Nucleus accumbens (tissue), 56 donors: ENCODE measurements around the gene PREX1.
"Not testable (repeated sequence)": the region's sequence is repeated elsewhere in the genome, so short reads cannot be mapped to it uniquely, and the experiment has no call there.

Source experiments
- DNase-seq, 56 donors: peaks; one replicate each; lab custom pipeline; 2025; lab: John Stamatoyannopoulos, UW

Gene PREX1

GRCh38 chr20:48828734-48829460 lies 1.1 kb upstream of the PREX1 start:
- no peak for DNase-seq

- DNase-seq, result peak in 15 of 56 donors; percentile 19 to 59 (median 42)
Measured at GRCh38 chr20:48826883-48827771, 672 bp downstream of the PREX1 start.

GRCh38 chr20:48826480-48826879 lies 1.3 kb downstream of the PREX1 start:
- DNase-seq, result not testable (repeated sequence)

GRCh38 chr20:48826069-48826468 lies 1.7 kb downstream of the PREX1 start:
- DNase-seq, result peak in 4 of 56 donors; percentile 25 to 44 (median 31)

GRCh38 chr20:48825566-48825920 lies 2.3 kb downstream of the PREX1 start:
- peak in 2 of 56 donors; percentile 28 to 35 for DNase-seq

GRCh38 chr20:48824830-48825565 lies 2.8 kb downstream of the PREX1 start:
- peak in 5 of 56 donors; percentile 9 to 60 (median 13) for DNase-seq

DNA sequence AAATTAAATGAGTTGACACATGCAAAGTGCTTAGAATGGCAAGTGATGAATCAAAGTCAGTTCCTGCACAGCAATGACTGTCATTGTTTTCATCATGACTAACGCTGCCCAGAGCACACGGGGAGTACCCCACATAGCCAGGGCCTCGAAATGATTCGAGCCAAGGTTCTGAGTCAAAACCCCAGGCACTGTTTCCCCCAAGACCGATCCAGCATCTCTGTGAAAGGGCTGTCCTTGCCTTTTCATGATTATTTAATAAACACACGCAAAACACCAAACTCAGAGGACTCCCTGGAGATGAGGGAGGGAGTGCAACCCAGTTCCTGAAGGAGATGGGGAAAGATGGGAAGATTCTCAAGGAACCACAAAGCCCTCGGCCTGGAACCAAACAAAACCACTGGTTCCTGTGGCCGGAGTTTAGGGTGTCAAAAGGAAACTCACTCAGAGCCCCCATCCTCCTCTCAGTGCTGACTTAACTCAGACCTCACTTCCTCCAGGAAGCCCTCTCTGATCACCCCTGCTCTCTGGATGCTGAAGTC lies 3.8 kb downstream of the PREX1 start:
- peak in 9 of 56 donors; percentile 24 to 75 (median 36) for DNase-seq

DNA sequence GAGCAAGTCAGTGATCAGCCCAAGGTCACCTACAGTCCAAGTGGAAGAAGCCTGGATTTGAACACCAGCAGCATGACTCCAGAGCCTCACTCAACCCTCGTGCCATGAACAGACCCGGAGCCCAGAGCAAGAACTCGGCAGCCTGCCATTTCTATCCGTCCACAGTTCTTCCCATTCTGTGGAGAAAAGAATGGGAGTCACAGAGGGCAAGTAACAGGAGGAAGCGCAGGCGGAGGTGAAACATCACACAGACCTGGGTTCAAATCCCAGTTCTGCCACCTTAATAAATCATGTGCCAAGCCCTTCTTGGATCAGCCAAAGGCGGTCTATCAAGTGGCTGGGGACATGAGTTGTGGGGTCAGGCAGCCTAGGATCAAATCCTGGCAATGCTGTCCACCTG lies 4.3 kb downstream of the PREX1 start:
- peak in 21 of 56 donors; percentile 15 to 55 (median 28) for DNase-seq

DNA sequence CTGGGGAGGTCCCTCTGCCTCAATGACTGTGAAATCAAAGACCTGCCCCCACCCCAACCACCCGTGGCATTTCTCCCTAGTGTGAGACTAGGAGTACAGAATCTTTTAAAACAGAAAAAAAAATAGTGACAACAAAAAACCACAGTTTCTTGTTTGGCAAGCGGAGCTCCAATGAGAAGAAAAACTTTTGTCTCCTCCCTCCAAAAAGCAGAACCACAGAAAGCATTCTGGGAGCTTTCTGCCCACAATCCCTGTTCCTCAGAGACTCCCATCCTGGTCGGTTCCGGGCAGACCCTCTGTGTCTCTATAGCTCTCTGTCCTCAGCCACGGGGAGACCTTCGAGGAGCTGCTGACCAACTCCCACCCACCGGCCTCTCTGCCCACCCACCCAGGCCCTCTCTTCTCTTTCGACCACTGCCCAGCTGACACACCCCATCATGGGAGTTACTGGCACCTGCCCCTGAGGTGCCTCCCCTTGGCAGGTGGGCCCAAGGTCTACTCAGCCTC lies 4.9 kb downstream of the PREX1 start:
- peak in 5 of 56 donors; percentile 23 to 41 (median 29) for DNase-seq

DNA sequence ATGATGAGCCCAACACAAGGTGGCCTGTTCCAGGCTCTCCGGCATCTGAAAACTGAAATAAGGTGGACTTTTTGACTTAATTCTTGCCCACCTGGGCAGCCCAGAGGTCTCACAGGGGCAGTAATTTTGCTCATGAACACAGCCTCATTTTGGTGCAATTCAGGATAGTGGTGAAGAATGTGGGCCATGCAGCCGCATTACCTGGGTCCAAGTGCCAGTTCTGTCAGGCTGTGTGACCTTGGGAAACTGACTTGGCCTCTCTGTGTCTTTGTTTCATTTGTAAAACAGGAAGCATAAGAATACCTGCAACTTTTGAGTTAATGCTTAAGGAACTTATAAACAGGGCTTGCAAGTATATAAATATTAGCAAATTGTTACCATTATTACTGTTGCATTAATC lies 5.6 kb downstream of the PREX1 start:
- DNase-seq, result no peak

DNA sequence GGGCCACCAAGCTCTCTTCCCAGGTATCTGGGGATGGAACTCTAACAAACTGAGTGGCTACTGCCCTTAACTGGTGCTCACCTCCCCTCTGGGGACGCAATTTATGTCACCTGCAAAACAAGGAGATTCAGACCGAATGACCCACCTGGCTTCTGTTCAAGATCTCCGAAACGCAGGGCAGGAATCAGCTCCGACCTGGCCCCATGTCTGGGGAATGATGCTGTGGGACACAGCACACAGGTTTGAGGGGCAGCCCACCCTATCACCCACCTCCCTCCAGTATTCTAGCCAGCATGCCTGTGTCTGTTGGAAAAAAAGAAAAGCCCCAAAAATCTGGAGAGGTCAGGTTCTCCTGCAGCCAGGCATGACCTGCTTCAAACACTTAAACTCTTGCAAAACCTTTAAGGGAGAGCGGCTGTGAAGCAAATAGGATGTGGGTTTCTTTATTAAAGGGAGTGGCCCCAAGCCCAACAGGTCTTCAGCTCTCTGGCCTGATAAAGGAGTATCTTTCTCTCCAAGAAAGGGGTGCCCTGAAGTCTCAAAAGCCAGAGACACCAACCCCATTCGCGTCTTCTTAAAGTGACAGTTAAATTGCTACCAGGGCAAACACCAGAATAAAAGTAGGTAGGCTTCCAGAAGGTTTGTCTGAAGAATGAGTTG lies 6.4 kb downstream of the PREX1 start:
- no peak for DNase-seq

GRCh38 chr20:48820649-48820973 lies 7.2 kb downstream of the PREX1 start:
- no peak for DNase-seq

GRCh38 chr20:48819821-48820648 lies 7.8 kb downstream of the PREX1 start:
- DNase-seq, result peak in 7 of 56 donors; percentile 11 to 50 (median 23)

DNA sequence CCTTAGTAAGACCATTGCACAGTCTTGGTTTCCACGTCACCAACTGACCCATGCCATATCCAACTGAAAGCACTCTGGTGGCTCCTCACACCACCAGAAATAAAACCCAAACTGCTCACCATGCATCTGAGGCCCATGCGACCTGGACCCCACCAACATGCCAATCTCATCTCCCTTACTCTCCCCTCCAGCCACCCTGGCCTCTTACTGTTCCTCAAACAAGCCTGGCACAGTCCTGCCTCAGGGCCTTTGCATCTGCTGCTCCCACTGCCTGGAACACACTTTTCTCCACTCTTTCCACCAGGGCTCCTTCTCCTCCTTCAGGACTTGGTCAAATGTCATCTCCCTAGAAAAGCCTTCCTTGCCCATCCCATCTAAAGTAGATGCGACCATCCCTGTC lies 8.7 kb downstream of the PREX1 start:
- no peak for DNase-seq

DNA sequence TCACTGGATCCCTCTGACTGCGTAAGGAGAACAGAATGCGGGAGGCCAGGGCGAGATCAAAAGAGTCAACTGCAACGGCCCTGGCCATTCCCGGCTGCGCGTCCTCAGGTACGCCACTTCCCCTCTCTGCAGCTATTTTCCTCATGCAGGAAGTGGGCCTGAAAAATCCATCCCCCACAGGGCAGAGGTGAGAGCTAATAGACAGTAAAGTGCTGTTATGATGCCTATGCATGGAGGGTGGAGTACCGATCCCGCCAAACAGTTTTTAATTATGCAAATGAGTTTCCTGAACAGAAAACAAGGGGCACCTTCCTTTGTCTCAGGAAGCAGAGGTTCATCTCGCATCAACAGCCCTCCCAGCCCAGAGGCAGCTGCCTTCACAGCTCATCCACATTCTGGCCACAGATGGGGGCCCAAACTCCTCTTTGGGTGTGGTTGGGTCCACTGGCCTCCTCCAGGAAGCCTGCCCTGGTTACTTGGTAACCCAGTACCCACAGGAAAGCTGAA lies 9.3 kb downstream of the PREX1 start:
- no peak for DNase-seq

- DNase-seq, result no peak
Measured at GRCh38 chr20:48818031-48818370, 9.8 kb downstream of the PREX1 start.

DNA sequence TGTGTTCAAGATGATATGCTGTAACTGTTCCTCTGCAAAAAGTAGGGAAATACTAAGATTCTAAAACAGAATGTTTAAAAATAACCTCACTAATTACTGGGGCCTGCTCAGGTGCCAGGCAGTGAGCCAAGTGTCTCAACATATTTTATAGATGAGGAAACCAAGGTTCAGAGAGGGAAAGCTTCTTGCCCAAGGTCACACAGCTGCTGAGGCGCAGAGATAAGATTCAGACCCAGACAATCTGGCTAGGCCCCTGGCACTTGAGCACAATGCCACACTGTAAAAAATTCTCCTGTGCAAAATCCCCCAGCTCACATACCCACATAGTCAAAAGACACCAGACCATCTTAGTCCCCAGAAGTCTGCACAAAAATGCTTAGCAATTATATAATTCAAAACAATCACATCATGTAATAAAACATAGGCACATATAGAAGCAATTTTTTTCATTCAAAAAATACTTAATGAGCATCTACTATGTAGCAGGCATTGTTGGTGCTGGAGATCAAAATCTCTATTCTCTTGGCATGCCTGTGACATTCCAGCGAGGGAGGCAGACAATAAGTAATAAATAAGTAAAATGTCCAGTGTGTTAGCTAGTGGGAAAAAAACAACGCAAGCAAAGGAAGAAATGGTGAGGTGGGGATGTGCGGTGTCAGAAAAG lies 10.3 kb downstream of the PREX1 start:
- DNase-seq, result no peak
